Prostate gland (tissue), 2 donors: Measurements from ENCODE around the gene UST. TPM values are rescaled to one million over a fixed set of nuclear protein-coding genes. Genes with fewer than 3 reads are reported as not detected.
"Not testable (repeated sequence)": the region's sequence is repeated elsewhere in the genome, so short reads cannot be mapped to it uniquely, and the experiment has no call there.

Experiments used
- DNase-seq: peaks from one replicate; pipeline ENCODE4 v3.0.0-alpha.2; 2019; ENCODE audit warnings: low spot score
- H3K27ac ChIP-seq, 2 donors: fragments of 200-600 bp; sonication (generic); 2 replicates each; pipeline ENCODE4 v1.5.1; 2017 to 2019
- H3K27me3 ChIP-seq: fragments of 200-600 bp; sonication (generic); replicated peaks from 2 replicates; pipeline ENCODE4 v1.5.1; 2019; ENCODE audit not compliant: insufficient read depth
- H3K36me3 ChIP-seq, 2 donors: fragments of 200-600 bp; sonication (generic); 1 replicate in 1 of 2; 2 replicates in 1 of 2; pipeline versions ENCODE4 v1.5.1 to v1.8.1; 2017 to 2019
- H3K4me1 ChIP-seq: fragments of 200-600 bp; sonication (generic); replicated peaks from 2 replicates; pipeline ENCODE4 v1.5.1; 2019
- H3K4me3 ChIP-seq, 2 donors: fragments of 200-600 bp; sonication (generic); 2 replicates each; pipeline ENCODE4 v1.5.1; 2017 to 2019
- H3K9me3 ChIP-seq: fragments of 200-600 bp; sonication (generic); 2 replicates; pipeline ENCODE4 v1.5.1; 2017
- CTCF ChIP-seq, 4 experiments: fragments of 200-600 bp in 2 of 4; fragments of 450-650 bp in 2 of 4; sonication (generic) in 2 of 4; IDR thresholded peaks; 1 replicate in 3 of 4; 2 replicates in 1 of 4; pipeline ENCODE4 v1.5.1; 2016 to 2019; ENCODE audit warnings: antibody characterized with exemption in 4 of 4, mild to moderate bottlenecking in 2 of 4, moderate library complexity in 2 of 4
- POLR2A ChIP-seq: fragments of 450-650 bp; IDR thresholded peaks from one replicate; pipeline ENCODE4 v1.6.1; 2016; ENCODE audit warnings: antibody characterized with exemption, mild to moderate bottlenecking
- POLR2AphosphoS5 ChIP-seq: sonication (generic); formaldehyde crosslinking; IDR thresholded peaks from one replicate; pipeline ENCODE4 v1.6.1; 2017; ENCODE audit warnings: antibody characterized with exemption
- WGBS: methylation state at CpG from one replicate; pipeline ENCODE4 v1.1.5; 2018; 5-methylcytosine and 5-hydroxymethylcytosine counted together
- intact Hi-C: fragments of 100-400 bp; cut with DNase I; formaldehyde crosslinking; loops from one replicate; pipeline ENCODE4 v1.14.2; 2022
- total RNA-seq, 2 donors: library from RNA; depleted of rRNA; stranded (reverse); fragments of >200 nt; gene quantifications; one replicate each; pipeline ENCODE4 v1.1.0, GENCODE V29; 2016

Gene UST
- total RNA-seq, 2 donors from 2014 or later = 6.6 to 12.9 TPM

GRCh38 chr6:149004664-149005063 is 257.8 kb downstream of the UST start:
- Histone ChIP-seq H3K36me3 (no peaks in the 10 kb centered on the region), H3K4me1 (no peaks in the 10 kb centered on the region), H3K27me3 (no peaks in the 10 kb centered on the region), H3K9me3 (no peaks in the 10 kb centered on the region), H3K4me3 (no peak overlapping the region), H3K27ac (no peak overlapping the region)
- TF ChIP-seq POLR2AphosphoS5 (no peak), POLR2A (no peak), CTCF (IDR thresholded peaks at IDR 0.05) (no peak)
- DNase-seq = no peak
- 90% methylated on average over 4 of the region's 4 CpGs for WGBS
- intact Hi-C loops = no loop called here

GRCh38 chr6:149006236-149006635 is 259.4 kb downstream of the UST start:
- H3K27me3 ChIP-seq, intact Hi-C loops, H3K9me3 ChIP-seq, H3K4me3 ChIP-seq, H3K27ac ChIP-seq, DNase-seq, H3K4me1 ChIP-seq, H3K36me3 ChIP-seq: not testable (repeated sequence)
- WGBS = 100% methylated on average over 1 of the region's 1 CpG

- Histone ChIP-seq H3K4me1 (no peaks in the 10 kb centered on the region), H3K9me3 (no peaks in the 10 kb centered on the region), H3K36me3 (no peaks in the 10 kb centered on the region), H3K27ac (no peak overlapping the region), H3K27me3 (no peaks in the 10 kb centered on the region), H3K4me3 (no peak overlapping the region)
- intact Hi-C loops = no loop called here
- TF ChIP-seq CTCF (IDR thresholded peaks at IDR 0.05) (no peak), POLR2AphosphoS5 (no peak), POLR2A (no peak)
- DNase-seq = no peak
- 96% methylated on average over 3 of the region's 3 CpGs for WGBS
These were observed 259.8 kb downstream of the UST start for GRCh38 chr6:149006671-149007070.

GRCh38 chr6:149007846-149008245 is 261.0 kb downstream of the UST start:
- Histone ChIP-seq H3K9me3 (no peaks in the 10 kb centered on the region), H3K4me3 (no peak overlapping the region), H3K4me1 (no peaks in the 10 kb centered on the region), H3K36me3 (no peaks in the 10 kb centered on the region), H3K27ac (no peak overlapping the region), H3K27me3 (no peaks in the 10 kb centered on the region)
- intact Hi-C loops = no loop called here
- 93% methylated on average over 2 of the region's 2 CpGs for WGBS
- no peak for DNase-seq
- TF ChIP-seq CTCF (IDR thresholded peaks at IDR 0.05) = no peak
- TF ChIP-seq POLR2AphosphoS5 = no peak
- no peak for TF ChIP-seq POLR2A

GRCh38 chr6:149008741-149009140 is 261.9 kb downstream of the UST start:
- intact Hi-C loops = no loop called here
- no peak for DNase-seq
- Histone ChIP-seq H3K9me3 (no peaks in the 10 kb centered on the region), H3K27me3 (no peaks in the 10 kb centered on the region), H3K4me1 (no peaks in the 10 kb centered on the region), H3K36me3 (no peaks in the 10 kb centered on the region), H3K4me3 (no peak overlapping the region), H3K27ac (no peak overlapping the region)
- TF ChIP-seq CTCF (IDR thresholded peaks at IDR 0.05) = no peak
- TF ChIP-seq POLR2A = no peak
- no peak for TF ChIP-seq POLR2AphosphoS5
- WGBS = 100% methylated on average over 2 of the region's 2 CpGs
